GM18498 (cell line): ENCODE measurements around the gene CH25H.
"Not testable (repeated sequence)": the region's sequence is repeated elsewhere in the genome, so short reads cannot be mapped to it uniquely, and the experiment has no call there.

Experiments used
- ATAC-seq: cut with Tn5 transposase; IDR thresholded peaks from one replicate; pipeline ENCODE4 v1.9.1; 2021; ENCODE audit warnings: mild to moderate bottlenecking, moderate library complexity; ENCODE audit not compliant: unreplicated experiment

Gene CH25H, protein sequence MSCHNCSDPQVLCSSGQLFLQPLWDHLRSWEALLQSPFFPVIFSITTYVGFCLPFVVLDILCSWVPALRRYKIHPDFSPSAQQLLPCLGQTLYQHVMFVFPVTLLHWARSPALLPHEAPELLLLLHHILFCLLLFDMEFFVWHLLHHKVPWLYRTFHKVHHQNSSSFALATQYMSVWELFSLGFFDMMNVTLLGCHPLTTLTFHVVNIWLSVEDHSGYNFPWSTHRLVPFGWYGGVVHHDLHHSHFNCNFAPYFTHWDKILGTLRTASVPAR

DNA sequence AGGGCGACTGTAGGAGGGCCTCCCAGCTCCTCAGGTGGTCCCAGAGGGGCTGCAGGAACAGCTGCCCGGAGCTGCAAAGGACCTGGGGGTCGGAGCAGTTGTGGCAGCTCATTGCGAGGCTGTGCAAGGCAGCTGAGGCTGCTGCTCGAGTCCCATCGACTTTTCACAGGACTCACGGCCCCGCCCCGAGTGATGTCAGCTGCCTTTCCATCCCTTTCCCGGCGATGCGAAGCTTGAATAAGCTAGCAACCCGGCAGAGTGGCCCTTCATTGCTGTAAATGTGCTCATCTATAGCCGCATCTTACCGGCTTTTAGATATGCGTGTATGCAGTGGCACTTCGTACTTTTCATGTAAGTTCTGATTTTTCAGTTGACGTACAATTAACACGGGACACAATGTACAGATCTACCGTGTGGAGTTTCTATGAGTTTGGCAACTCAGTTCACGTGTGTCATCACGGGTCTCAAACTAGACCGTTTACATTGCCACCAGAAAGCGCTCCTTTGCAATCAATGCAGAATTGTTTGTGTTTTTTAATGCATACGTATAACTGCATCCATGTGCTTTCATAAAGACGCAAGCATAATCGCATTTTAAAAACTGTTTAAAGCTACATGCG lies at the start of gene CH25H:
Gene CH25H (minus strand): TSS at position 137 of the 620 bp plus-strand sequence. CDS start 25 bp downstream, at position 112.
- no peak for ATAC-seq

GRCh38 chr10:89256340-89256739 lies 49.2 kb upstream of the CH25H start:
- ATAC-seq, result no peak

- ATAC-seq, result no peak
Observed at GRCh38 chr10:89255793-89256192, 48.7 kb upstream of the CH25H start.

DNA sequence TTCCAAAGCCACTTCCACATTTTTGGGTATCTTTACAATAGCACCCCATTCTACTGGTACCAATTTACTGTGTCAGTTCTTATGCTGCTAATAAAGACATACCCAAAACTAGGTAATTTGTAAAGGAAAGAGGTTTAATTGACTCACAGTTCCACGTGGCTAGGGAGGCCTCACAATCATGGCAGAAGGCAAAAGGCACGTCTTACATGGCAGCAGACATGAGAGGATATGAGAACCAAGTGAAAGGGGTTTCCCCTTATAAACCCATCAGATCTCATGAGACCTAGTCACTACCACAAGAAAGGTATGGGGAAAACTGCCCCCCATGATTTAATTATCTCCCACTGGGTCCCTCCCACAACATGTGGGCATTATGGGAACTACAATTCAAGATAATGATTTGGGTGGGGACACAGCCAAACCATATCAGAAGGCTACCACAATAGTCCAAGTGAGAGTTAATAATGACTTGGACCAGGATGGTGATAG lies 48.0 kb upstream of the CH25H start:
- not testable (repeated sequence) for ATAC-seq

GRCh38 chr10:89252225-89252585 lies 45.1 kb upstream of the CH25H start:
- ATAC-seq, result no peak

- peak; percentile 94 for ATAC-seq
Observed at GRCh38 chr10:89251409-89252224, 44.5 kb upstream of the CH25H start, which contains the start of gene LIPA. Gene LIPA (minus strand): TSS chr10:89251775. CDS start chr10:89247648, 4,127 bp downstream.

GRCh38 chr10:89250865-89251408 lies 43.8 kb upstream of the CH25H start:
- no peak for ATAC-seq

DNA sequence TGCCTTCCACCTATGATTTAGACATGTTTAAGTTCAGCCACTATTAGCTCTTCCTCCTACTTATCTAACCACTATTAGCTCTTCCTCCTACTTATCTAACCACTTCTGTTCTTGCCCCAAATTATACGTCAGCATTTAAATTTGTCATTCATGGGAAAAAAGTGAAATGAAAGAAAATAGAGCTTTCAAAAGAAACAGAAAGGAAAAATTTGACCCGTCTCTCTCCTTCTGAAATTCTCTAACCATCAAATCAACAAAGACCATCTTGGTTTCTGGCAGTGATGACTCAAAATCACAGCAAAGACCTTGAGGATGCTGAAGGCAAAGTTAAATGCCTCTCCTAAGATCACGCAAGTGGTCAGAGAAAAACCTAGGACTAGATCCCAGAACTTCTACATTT lies 41.9 kb upstream of the CH25H start:
- ATAC-seq, result no peak

DNA sequence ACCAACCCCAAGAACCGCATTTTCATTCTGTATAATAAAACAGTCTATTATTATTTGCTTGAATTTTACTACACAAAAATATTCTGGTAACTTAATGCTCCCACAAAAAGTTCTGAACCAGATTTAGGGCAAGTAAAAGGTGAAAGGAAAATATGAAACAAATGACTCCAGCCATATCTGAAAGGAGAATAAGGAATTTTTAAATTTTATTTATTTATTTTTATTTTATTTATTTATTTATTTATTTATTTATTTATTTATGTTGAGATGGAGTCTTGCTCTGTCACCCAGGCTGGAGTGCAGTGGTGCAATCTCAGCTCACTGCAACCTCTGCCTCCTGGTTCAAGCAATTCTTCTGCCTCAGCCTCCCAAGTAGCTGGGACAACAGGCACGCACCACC lies 40.5 kb upstream of the CH25H start:
- not testable (repeated sequence) for ATAC-seq

DNA sequence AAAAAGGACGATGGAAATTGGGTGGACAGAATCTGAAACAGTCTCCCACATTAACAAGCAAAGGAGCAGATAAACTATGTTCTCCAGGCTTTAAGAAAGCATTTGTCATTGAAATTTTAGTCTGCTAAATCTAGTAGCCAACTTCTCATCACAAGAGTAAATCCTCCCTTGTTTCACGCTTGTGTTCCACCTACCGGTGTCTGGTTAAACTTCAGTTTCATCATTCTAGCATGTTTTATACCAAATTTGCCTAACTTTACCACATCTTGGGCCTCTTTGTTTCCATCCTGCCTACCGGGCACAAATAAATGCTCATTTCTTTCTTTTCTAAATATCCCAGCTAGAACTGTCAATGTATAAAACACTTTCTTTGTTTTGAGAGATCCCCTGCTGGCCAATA lies 38.7 kb upstream of the CH25H start:
- ATAC-seq, result peak; percentile 54

GRCh38 chr10:89242840-89243568 lies 35.9 kb upstream of the CH25H start:
- no peak for ATAC-seq

GRCh38 chr10:89242345-89242684 lies 35.2 kb upstream of the CH25H start:
- no peak for ATAC-seq

GRCh38 chr10:89241486-89242344 lies 34.6 kb upstream of the CH25H start:
- no peak for ATAC-seq

- no peak for ATAC-seq
Observed at GRCh38 chr10:89241026-89241425, 33.9 kb upstream of the CH25H start.

DNA sequence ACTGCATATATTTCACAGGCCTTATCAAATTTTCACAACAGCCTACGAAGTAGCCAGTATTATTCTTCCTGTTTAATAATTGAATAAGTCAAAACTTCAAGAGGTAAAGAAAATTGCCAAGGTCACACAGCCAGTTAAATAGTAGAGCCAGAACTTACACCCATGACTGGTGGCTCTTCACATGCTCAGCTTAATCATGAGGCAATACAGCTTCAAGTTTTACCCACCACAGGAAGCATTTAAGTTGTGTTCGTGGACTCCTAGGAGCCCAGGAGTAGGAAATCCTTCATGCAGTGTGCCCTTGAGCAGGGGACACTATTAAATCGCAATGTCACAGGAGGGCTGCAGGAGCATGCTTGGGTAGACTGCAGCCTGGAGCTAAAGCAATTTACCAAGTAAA lies 33.4 kb upstream of the CH25H start:
- ATAC-seq, result no peak

- no peak for ATAC-seq
Observed at GRCh38 chr10:89238956-89239644, 32.0 kb upstream of the CH25H start.

DNA sequence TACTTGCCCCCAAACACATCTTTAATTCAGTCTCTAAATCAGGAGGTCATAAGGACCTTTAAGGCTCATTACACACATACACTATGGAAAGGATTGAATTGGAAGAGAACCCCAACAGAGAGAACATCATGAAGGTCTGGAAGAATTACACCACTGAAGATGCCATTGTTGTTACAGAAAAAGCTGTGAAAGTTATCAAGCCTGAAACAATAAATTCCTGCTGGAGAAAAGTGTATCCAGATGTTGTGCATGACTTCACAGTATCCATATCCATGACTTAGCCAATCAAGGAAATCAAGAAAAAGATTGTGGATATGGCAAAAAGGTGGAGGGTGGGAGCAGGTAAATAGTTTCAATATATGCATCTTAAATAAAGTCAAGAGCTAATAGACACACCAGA lies 30.7 kb upstream of the CH25H start:
- ATAC-seq, result no peak

- no peak for ATAC-seq
Observed at GRCh38 chr10:89236226-89236797, 29.2 kb upstream of the CH25H start.
